ENCODE data around the gene SPTSSB. TPM values are rescaled to one million over a fixed set of nuclear protein-coding genes. Genes with fewer than 3 reads are reported as not detected.

The SPTSSB gene
- total RNA-seq, 2 experiments from 2014 or later: not detected

GRCh38 chr3:161406594-161407555 is 35.6 kb upstream of the SPTSSB start:
- ChIA-PET POLR2A (interaction anchor here (0.5 to 1.7 kb wide), 3 partner anchors 13 to 391 kb away, joined by 3 to 4 read pairs (median 3); no protein-coding TSS in a partner anchor), CTCF (ENCODE audit: unreplicated experiment) (no interaction called here)
- Histone ChIP-seq H3K4me2 (ENCODE audit: low read length) (no peak overlapping the region), H4K20me1 (ENCODE audit: insufficient read depth, low read length) (no peaks in the 10 kb centered on the region), H2AFZ (ENCODE audit: low read length) (no peak overlapping the region), H3K4me1 (ENCODE audit: insufficient read depth, low read length, poor library complexity, severe bottlenecking) (no peaks in the 10 kb centered on the region), H3K27ac (ENCODE audit: low read depth, low read length, poor library complexity, severe bottlenecking) (no peak overlapping the region), H3K79me2 (ENCODE audit: insufficient read depth, low read depth, low read length) (no peaks in the 10 kb centered on the region), H3K4me3 (ENCODE audit: low read depth, low read length, poor library complexity, severe bottlenecking) (no peak overlapping the region), H3K9me3 (ENCODE audit: low read length) (no peaks in the 10 kb centered on the region), H3K36me3 (ENCODE audit: insufficient read depth, low read length) (no peaks in the 10 kb centered on the region), H3K9me2 (ENCODE audit: insufficient read depth, low read length) (no peaks in the 10 kb centered on the region)
- BruUV-seq (replicated peaks): no TSS peak
- no peak for DNase-seq (ENCODE audit: low spot score)
- TF ChIP-seq CTCF (conservative IDR thresholded peaks at IDR 0.05; ENCODE audit: low read length) (no peak), EZH2phosphoT487 (IDR thresholded peaks at IDR 0.05; ENCODE audit: borderline replicate concordance, low read depth, low read length) (no peak)
- intact Hi-C loops (cut with micrococcal nuclease; ENCODE audit: unreplicated experiment): loop anchor here (5.0 kb wide), 1 partner anchor 135 kb away; no protein-coding TSS in a partner anchor

DNA sequence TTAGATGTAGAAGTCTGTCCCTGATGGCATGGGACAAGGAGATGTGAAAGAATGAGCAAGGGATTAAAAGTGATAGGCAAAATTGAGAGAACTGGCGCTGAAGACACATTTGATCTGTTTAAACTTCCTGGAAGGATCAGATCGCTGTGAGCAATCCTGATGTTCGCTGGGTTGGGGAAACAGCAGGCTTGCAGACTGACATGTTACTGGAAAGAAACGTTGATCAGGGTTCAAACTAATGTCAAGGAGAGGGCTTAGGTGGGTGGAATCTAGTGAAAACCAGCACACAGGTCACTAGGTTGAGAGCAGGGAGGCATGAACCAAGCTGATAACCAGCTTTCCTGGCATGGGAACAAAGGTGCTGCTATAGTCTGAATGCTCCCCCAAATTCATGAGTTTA is 34.5 kb upstream of the SPTSSB start:
- Histone ChIP-seq H3K4me2 (ENCODE audit: low read length) (no peak overlapping the region), H3K27ac (ENCODE audit: low read depth, low read length, poor library complexity, severe bottlenecking) (no peak overlapping the region), H2AFZ (ENCODE audit: low read length) (no peak overlapping the region), H3K4me1 (ENCODE audit: insufficient read depth, low read length, poor library complexity, severe bottlenecking) (no peaks in the 10 kb centered on the region), H3K9me2 (ENCODE audit: insufficient read depth, low read length) (no peaks in the 10 kb centered on the region), H3K9me3 (ENCODE audit: low read length) (no peaks in the 10 kb centered on the region), H3K79me2 (ENCODE audit: insufficient read depth, low read depth, low read length) (no peaks in the 10 kb centered on the region), H3K36me3 (ENCODE audit: insufficient read depth, low read length) (no peaks in the 10 kb centered on the region), H4K20me1 (ENCODE audit: insufficient read depth, low read length) (no peaks in the 10 kb centered on the region), H3K4me3 (ENCODE audit: low read depth, low read length, poor library complexity, severe bottlenecking) (no peak overlapping the region)
- no peak for DNase-seq (ENCODE audit: low spot score)
- BruUV-seq (replicated peaks): no TSS peak
- TF ChIP-seq CTCF (conservative IDR thresholded peaks at IDR 0.05; ENCODE audit: low read length): no peak
- intact Hi-C loops (cut with micrococcal nuclease; ENCODE audit: unreplicated experiment): loop anchor here (5.0 kb wide), 1 partner anchor 134 kb away; no protein-coding TSS in a partner anchor
- ChIA-PET CTCF (ENCODE audit: unreplicated experiment) (no interaction called here), POLR2A (interaction anchor here (0.5 kb wide), 1 partner anchor 26 kb away, joined by 3 read pairs; no protein-coding TSS in a partner anchor)

DNA sequence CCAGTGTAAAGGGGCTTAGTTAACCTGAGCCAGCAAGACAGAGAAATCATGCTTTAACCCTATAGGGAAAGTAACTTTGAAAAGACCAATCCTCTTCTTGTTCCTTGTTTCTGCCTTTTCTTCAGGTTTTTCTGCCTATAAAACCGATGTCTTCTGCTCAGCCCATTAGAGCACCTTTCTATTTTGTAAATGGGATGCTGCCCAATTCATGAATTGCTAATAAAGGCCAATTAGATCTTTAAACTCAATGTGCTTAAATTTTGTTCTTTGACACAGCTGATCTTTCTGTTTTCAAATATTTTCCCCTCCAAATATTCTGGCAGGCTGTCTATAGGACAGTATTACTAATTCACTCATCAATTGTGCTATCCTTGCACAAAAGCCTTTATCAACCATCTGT is 33.8 kb upstream of the SPTSSB start:
- no peak for DNase-seq (ENCODE audit: low spot score)
- CTCF ChIA-PET (ENCODE audit: unreplicated experiment): no interaction called here
- intact Hi-C loops (cut with micrococcal nuclease; ENCODE audit: unreplicated experiment): loop anchor here (5.0 kb wide), 1 partner anchor 133 kb away; no protein-coding TSS in a partner anchor
- no TSS peak for BruUV-seq (replicated peaks)
- Histone ChIP-seq H3K79me2 (ENCODE audit: insufficient read depth, low read depth, low read length) (no peaks in the 10 kb centered on the region), H2AFZ (ENCODE audit: low read length) (no peak overlapping the region), H3K4me3 (ENCODE audit: low read depth, low read length, poor library complexity, severe bottlenecking) (no peak overlapping the region), H3K36me3 (ENCODE audit: insufficient read depth, low read length) (no peaks in the 10 kb centered on the region), H3K9me3 (ENCODE audit: low read length) (no peaks in the 10 kb centered on the region), H4K20me1 (ENCODE audit: insufficient read depth, low read length) (no peaks in the 10 kb centered on the region), H3K27ac (ENCODE audit: low read depth, low read length, poor library complexity, severe bottlenecking) (no peak overlapping the region), H3K4me1 (ENCODE audit: insufficient read depth, low read length, poor library complexity, severe bottlenecking) (no peaks in the 10 kb centered on the region), H3K9me2 (ENCODE audit: insufficient read depth, low read length) (no peaks in the 10 kb centered on the region), H3K4me2 (ENCODE audit: low read length) (no peak overlapping the region)
- TF ChIP-seq EZH2phosphoT487 (IDR thresholded peaks at IDR 0.05; ENCODE audit: borderline replicate concordance, low read depth, low read length) (no peak), CTCF (conservative IDR thresholded peaks at IDR 0.05; ENCODE audit: low read length) (no peak)
- POLR2A ChIA-PET: no interaction called here
